Endothelial cell of umbilical vein (primary cell): ENCODE data around the gene CCL16. TPM values are rescaled to one million over a fixed set of nuclear protein-coding genes. Genes with fewer than 3 reads are reported as not detected.

Experiments used
- BruUV-seq: library from RNA; stranded (reverse); fragments of 400-500 nt; replicated peaks from 2 replicates; lab custom pipeline; 2021; lab: Mats Ljungman, UMichigan
- CTCF ChIA-PET: fragments of 300-600, 350-600 bp; sonication (Branson Sonifier 250); formaldehyde crosslinking; loops from one replicate; lab custom pipeline; 2021; ENCODE audit warnings: antibody characterized with exemption, inconsistent platforms; lab: Charles Lee
- POLR2A ChIA-PET: fragments of 300-600, 350-600 bp; sonication (Branson Sonifier 250); formaldehyde crosslinking; loops from one replicate; lab custom pipeline; 2021; ENCODE audit warnings: antibody characterized with exemption, inconsistent platforms; lab: Charles Lee
- DNase-seq: peaks from one replicate; pipeline ENCODE4 v3.0.0-alpha.2; 2011; ENCODE audit warnings: low read depth, low spot score
- FAIRE-seq: peaks from 2 replicates; lab custom pipeline; 2011; peaks lifted over from hg19 to GRCh38; lab: Jason Lieb, UNC
- H2AFZ ChIP-seq: 2 replicates; pipeline ENCODE4 v1.6.0; 2012; ENCODE audit warnings: low read depth, low read length, control low read depth, inconsistent platforms
- H3K27ac ChIP-seq: 2 replicates; pipeline ENCODE4 v1.5.1; 2011; ENCODE audit warnings: low read depth, mild to moderate bottlenecking, control low read depth, low read length, moderate library complexity; ENCODE audit not compliant: insufficient read depth
- H3K27me3 ChIP-seq, 2 experiments: 2 replicates each; pipeline versions ENCODE4 v1.6.0 to v1.6.1; 2011; ENCODE audit warnings: low read length in 2 of 2, mixed read lengths in 1 of 2; ENCODE audit not compliant: control insufficient read depth in 2 of 2, insufficient read depth in 2 of 2
- H3K36me3 ChIP-seq, 2 experiments: 2 replicates in 1 of 2; 3 replicates in 1 of 2; pipeline ENCODE4 v1.5.1; 2011; ENCODE audit warnings: low read length in 2 of 2, mild to moderate bottlenecking in 1 of 2, moderate library complexity in 1 of 2; ENCODE audit not compliant: control insufficient read depth in 2 of 2, insufficient read depth in 2 of 2; ENCODE audit errors: extremely low read depth in 1 of 2
- H3K4me1 ChIP-seq: 3 replicates; pipeline ENCODE4 v1.5.1; 2011; ENCODE audit warnings: mild to moderate bottlenecking, low read length; ENCODE audit not compliant: control insufficient read depth, insufficient read depth; ENCODE audit errors: extremely low read depth
- H3K4me2 ChIP-seq: 2 replicates; pipeline ENCODE4 v1.6.1; 2011; ENCODE audit warnings: low read length, control low read depth, mixed read lengths; ENCODE audit not compliant: insufficient read depth
- H3K4me3 ChIP-seq, 3 experiments: fragments of 200-600 bp in 1 of 3; sonication (generic), shearing (Covaris generic) in 1 of 3; replicated peaks in 1 of 3; 2 replicates each; pipeline ENCODE4 v1.5.1; 2011 to 2016; ENCODE audit warnings: control low read depth in 3 of 3, low read length in 3 of 3, mild to moderate bottlenecking in 2 of 3, inconsistent platforms in 1 of 3, low read depth in 1 of 3, moderate library complexity in 1 of 3; ENCODE audit not compliant: insufficient read depth in 1 of 3
- H3K79me2 ChIP-seq: 2 replicates; pipeline ENCODE4 v1.6.0; 2012; ENCODE audit warnings: low read length, inconsistent platforms; ENCODE audit not compliant: control insufficient read depth, insufficient read depth
- H3K9ac ChIP-seq: replicated peaks from 2 replicates; pipeline ENCODE3; 2011; ENCODE audit warnings: low read length, control low read depth; ENCODE audit not compliant: insufficient read depth; ENCODE audit errors: extremely low read depth
- H3K9me1 ChIP-seq: replicated peaks from 3 replicates; pipeline ENCODE4 v1.6.0; 2011; ENCODE audit warnings: mild to moderate bottlenecking, low read length; ENCODE audit not compliant: control insufficient read depth, insufficient read depth; ENCODE audit errors: extremely low read depth
- H3K9me3 ChIP-seq: replicated peaks from 2 replicates; pipeline ENCODE4 v1.5.1; 2012; ENCODE audit warnings: low read length, inconsistent platforms; ENCODE audit not compliant: control insufficient read depth, insufficient read depth
- H4K20me1 ChIP-seq: replicated peaks from 2 replicates; pipeline ENCODE3; 2011; ENCODE audit warnings: mild to moderate bottlenecking, low read length; ENCODE audit not compliant: control insufficient read depth, insufficient read depth; ENCODE audit errors: extremely low read depth
- EZH2 ChIP-seq: IDR thresholded peaks from 2 replicates; pipeline ENCODE4 v1.6.1; 2012; ENCODE audit warnings: borderline replicate concordance, low read depth, mild to moderate bottlenecking, moderate library complexity, low read length, inconsistent platforms; ENCODE audit not compliant: severe bottlenecking
- FOS ChIP-seq: IDR thresholded peaks from 2 replicates; pipeline ENCODE4 v1.6.1; 2011; ENCODE audit warnings: mild to moderate bottlenecking, low read length, moderate library complexity, borderline replicate concordance; ENCODE audit not compliant: insufficient read depth
- GATA2 ChIP-seq: IDR thresholded peaks from 2 replicates; pipeline ENCODE4 v1.7.0; 2011; ENCODE audit warnings: low read depth, mild to moderate bottlenecking, moderate library complexity, mixed read lengths, low read length; ENCODE audit not compliant: insufficient read length, insufficient read depth
- JUN ChIP-seq: IDR thresholded peaks from 2 replicates; pipeline ENCODE4 v1.6.1; 2011; ENCODE audit warnings: borderline replicate concordance, low read depth; ENCODE audit not compliant: insufficient read length, insufficient read depth
- MYC ChIP-seq: IDR thresholded peaks from one replicate; pipeline ENCODE4 v1.6.1; 2011; ENCODE audit warnings: mild to moderate bottlenecking, low read depth, low read length
- POLR2A ChIP-seq: IDR thresholded peaks from 2 replicates; pipeline ENCODE4 v1.6.1; 2012; ENCODE audit warnings: low read depth, mild to moderate bottlenecking, control low read depth, low read length
- POLR2AphosphoS5 ChIP-seq: IDR thresholded peaks from 2 replicates; pipeline ENCODE4 v1.6.1; 2012; ENCODE audit warnings: low read depth, mild to moderate bottlenecking, control low read depth, low read length, moderate library complexity; ENCODE audit not compliant: insufficient read depth
- dilution Hi-C: fragments of 300-500 bp; cut with MboI; formaldehyde crosslinking; loops from one replicate; pipeline ENCODE4 v1.15.0; 2019; ENCODE audit warnings: low sequenced_read_pairs; ENCODE audit not compliant: extremely low pct_ligation_motif_present
- intact Hi-C: fragments of 100-400 bp; cut with micrococcal nuclease; formaldehyde crosslinking; loops from one replicate; pipeline ENCODE4 v1.10.0; 2022
- polyA plus RNA-seq, 4 experiments: library from polyadenylated mRNA; depleted of rRNA in 3 of 4; stranded (reverse) in 3 of 4; unstranded in 1 of 4; fragments of >200 nt; gene quantifications; 2 replicates each; pipeline versions ENCODE4 v1.2.1 to v1.2.3, GENCODE V29; 2011 to 2012; ENCODE audit warnings: missing spikeins in 1 of 4
- total RNA-seq: library from RNA; stranded (reverse); gene quantifications from 2 replicates; pipeline ENCODE4 v1.2.3, GENCODE V29; 2021
- TF ChIP-seq, protein P1 (sequence below): IDR thresholded peaks from 2 replicates; pipeline ENCODE4 v1.6.1; 2011; ENCODE audit not compliant: insufficient read depth, insufficient read length
- TF ChIP-seq, protein P2 (sequence below), 2 donors: IDR thresholded peaks; 1 replicate in 1 of 2; 2 replicates in 1 of 2; pipeline ENCODE4 v1.5.1; 2011; ENCODE audit warnings: low read length in 2 of 2, mild to moderate bottlenecking in 2 of 2, moderate library complexity in 2 of 2, control low read depth in 1 of 2, inconsistent platforms in 1 of 2, low read depth in 1 of 2; ENCODE audit not compliant: insufficient read depth in 1 of 2; ENCODE audit errors: extremely low read depth in 1 of 2

The CCL16 gene
- total and polyA plus RNA-seq, 2 donors (not counting 3 experiments of a cell fraction or from before 2014, with no cell fraction given) = 0.18 to 0.51 TPM

DNA sequence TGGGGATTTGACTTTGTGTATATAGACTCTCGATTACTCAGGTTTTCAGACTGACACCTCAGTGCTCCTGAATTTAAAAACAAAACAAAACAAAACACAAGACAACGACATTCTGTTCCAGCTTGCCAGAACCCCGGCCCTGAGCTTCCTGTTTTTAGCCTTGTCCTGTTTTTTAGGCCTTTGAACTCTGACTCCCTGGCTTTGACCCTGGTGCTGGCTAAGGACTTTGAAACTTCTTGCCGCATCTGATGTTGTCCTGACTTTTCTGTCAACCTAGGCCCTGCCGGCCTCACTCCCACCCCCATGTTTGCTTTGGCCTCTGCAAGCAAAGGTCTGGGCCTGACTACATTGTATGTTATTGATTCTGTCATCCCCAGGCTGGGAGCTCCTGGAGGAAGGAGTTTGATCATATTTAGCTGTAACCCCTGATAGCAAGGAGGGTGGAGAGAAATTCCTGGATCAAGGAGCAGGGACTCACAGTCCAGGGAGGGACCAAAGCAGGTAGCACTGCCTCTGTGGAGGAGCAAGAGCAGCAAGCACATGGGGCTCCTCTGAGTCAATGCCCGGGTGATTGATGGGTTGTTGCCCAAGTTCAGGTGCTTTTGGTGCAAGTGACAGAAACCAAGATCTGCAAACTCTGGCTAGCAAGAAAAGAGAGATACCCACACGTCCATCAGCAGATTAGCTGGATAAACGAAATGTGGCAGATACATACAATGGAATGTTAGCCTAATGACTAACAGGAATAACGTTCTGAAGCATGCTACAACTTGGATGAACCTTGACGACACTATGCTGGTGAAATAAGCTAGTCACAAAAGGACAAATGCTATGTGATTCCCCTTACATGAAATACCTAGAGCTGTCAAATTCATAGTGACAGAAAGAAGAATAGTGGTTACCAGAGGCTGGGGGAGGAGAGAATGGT, 7.7 kb downstream of the CCL16 start:
- peaks cover 45% of the 10 kb centered on the region for H3K4me1 ChIP-seq
- FAIRE-seq (no peak), DNase-seq (peak; percentile 87)
- no peaks in the 10 kb centered on the region for H3K9me3 ChIP-seq
- TF ChIP-seq POLR2AphosphoS5 (peak; percentile 79), GATA2 (peak; percentile 35), FOS (peak; percentile 37), POLR2A (no peak)
- CTCF ChIA-PET = interaction anchor here (0.8 to 13.0 kb wide), 7 partner anchors 9 to 510 kb away, joined by 3 to 467 read pairs (median 5); no protein-coding TSS in a partner anchor
- peak overlapping the region; percentile 56 for H3K27ac ChIP-seq
- no TSS peak for BruUV-seq
- intact Hi-C loops (loop anchor here (1.0 kb wide), 1 partner anchor 15 kb away; no protein-coding TSS in a partner anchor), dilution Hi-C loops (no loop called here)
- no peaks in the 10 kb centered on the region for H3K9me1 ChIP-seq
- H3K9ac ChIP-seq = peak overlapping the region; percentile 2
- H2AFZ ChIP-seq = peak overlapping the region; percentile 49
- H3K79me2 ChIP-seq = no peaks in the 10 kb centered on the region
- no peaks in the 10 kb centered on the region for H4K20me1 ChIP-seq
- no peaks in the 10 kb centered on the region for H3K36me3 ChIP-seq
- H3K4me2 ChIP-seq = peak overlapping the region; percentile 7
- H3K4me3 ChIP-seq = no peak overlapping the region
- H3K27me3 ChIP-seq = no peaks in the 10 kb centered on the region
- POLR2A ChIA-PET = interaction anchor here (1.6 kb wide), 1 partner anchor 99 kb away, joined by 5 read pairs; no protein-coding TSS in a partner anchor

DNA sequence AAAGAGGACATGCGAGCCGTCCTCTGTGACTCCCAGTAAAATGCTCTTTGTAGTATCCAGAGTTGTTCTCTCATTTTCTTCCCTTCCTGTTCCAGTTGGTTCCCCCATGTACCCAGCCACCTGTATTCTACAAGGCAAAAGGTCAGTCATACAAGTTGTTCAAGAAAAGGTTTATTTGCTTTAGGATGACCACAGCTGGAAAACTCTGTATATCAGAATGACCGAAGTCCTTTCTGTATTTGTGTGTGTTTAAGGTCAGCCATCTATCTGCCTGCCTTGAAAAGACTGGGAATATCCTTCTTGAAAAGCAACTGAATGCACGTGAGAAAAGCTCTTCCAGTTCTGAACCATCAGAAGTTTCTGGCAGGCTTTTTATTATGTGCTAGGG, 8.4 kb downstream of the CCL16 start:
- Histone ChIP-seq H3K36me3 (no peaks in the 10 kb centered on the region), H3K79me2 (no peaks in the 10 kb centered on the region), H3K9me3 (no peaks in the 10 kb centered on the region), H3K4me1 (peaks cover 39% of the 10 kb centered on the region), H3K27me3 (no peaks in the 10 kb centered on the region), H3K4me2 (no peak overlapping the region), H3K9me1 (no peaks in the 10 kb centered on the region), H3K4me3 (no peak overlapping the region), H4K20me1 (no peaks in the 10 kb centered on the region), H3K27ac (peak overlapping the region; percentile 56), H3K9ac (no peak overlapping the region), H2AFZ (peak overlapping the region; percentile 7)
- ChIA-PET POLR2A (interaction anchor here (1.6 kb wide), 1 partner anchor 100 kb away, joined by 5 read pairs; no protein-coding TSS in a partner anchor), CTCF (interaction anchor here (0.7 to 13.0 kb wide), 7 partner anchors 9 to 175 kb away, joined by 3 to 467 read pairs (median 5); no protein-coding TSS in a partner anchor)
- no peak for TF ChIP-seq EZH2
- TF ChIP-seq FOS = no peak
- no peak for TF ChIP-seq MYC
- TF ChIP-seq, protein P1, sequence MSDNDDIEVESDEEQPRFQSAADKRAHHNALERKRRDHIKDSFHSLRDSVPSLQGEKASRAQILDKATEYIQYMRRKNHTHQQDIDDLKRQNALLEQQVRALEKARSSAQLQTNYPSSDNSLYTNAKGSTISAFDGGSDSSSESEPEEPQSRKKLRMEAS = no peak
- no peak for TF ChIP-seq GATA2
- no peak for TF ChIP-seq POLR2AphosphoS5
- no peak for TF ChIP-seq JUN
- no peak for TF ChIP-seq POLR2A
- TF ChIP-seq, protein P2, sequence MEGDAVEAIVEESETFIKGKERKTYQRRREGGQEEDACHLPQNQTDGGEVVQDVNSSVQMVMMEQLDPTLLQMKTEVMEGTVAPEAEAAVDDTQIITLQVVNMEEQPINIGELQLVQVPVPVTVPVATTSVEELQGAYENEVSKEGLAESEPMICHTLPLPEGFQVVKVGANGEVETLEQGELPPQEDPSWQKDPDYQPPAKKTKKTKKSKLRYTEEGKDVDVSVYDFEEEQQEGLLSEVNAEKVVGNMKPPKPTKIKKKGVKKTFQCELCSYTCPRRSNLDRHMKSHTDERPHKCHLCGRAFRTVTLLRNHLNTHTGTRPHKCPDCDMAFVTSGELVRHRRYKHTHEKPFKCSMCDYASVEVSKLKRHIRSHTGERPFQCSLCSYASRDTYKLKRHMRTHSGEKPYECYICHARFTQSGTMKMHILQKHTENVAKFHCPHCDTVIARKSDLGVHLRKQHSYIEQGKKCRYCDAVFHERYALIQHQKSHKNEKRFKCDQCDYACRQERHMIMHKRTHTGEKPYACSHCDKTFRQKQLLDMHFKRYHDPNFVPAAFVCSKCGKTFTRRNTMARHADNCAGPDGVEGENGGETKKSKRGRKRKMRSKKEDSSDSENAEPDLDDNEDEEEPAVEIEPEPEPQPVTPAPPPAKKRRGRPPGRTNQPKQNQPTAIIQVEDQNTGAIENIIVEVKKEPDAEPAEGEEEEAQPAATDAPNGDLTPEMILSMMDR (IDR thresholded peaks at IDR 0.05; ENCODE audit: extremely low read depth in 1 of 2, insufficient read depth in 1 of 2, low read depth in 1 of 2, low read length in 2 of 2) = no peak
- intact Hi-C loops (loop anchor here (1.0 kb wide), 1 partner anchor 15 kb away; no protein-coding TSS in a partner anchor), dilution Hi-C loops (no loop called here)
- DNase-seq = no peak
- no peak for FAIRE-seq
- BruUV-seq = no TSS peak
